ENCODE measurements around the gene GJC3.

GRCh38 chr7:99876933-99877332 lies 52.5 kb downstream of the GJC3 start, which contains the start of gene OR2AE1:
- TF ChIP-seq CTCF (IDR thresholded peaks at IDR 0.05): no peak
- no peak for TF ChIP-seq EP300 (IDR thresholded peaks at IDR 0.05)
- no peak for TF ChIP-seq POLR2A (IDR thresholded peaks at IDR 0.05)
